ENCODE results near the gene SCN5A.

- TF ChIP-seq CTCF (conservative IDR thresholded peaks at IDR 0.05) (no peak), EZH2 (IDR thresholded peaks at IDR 0.05; ENCODE audit: low read depth) (no peak)
These were observed 34.7 kb downstream of the SCN5A start for GRCh38 chr3:38614651-38615352.

Measured in PC-9 (cell line).